ENCODE data around the gene KRT35.

The KRT35 gene

GRCh38 chr17:41521574-41522261, 40.8 kb upstream of the KRT35 start:
- Histone ChIP-seq H3K36me3 (ENCODE audit: insufficient read depth, low read length) (no peaks in the 10 kb centered on the region), H4K20me1 (ENCODE audit: insufficient read depth, low read length) (peaks cover 2% of the 10 kb centered on the region), H3K27me3 (ENCODE audit: insufficient read depth, low read length, poor library complexity) (peaks cover 12% of the 10 kb centered on the region), H2AFZ (ENCODE audit: low read depth, low read length) (no peak overlapping the region), H3K27ac (ENCODE audit: low read length) (no peak overlapping the region), H3K4me2 (ENCODE audit: insufficient read depth, low read length) (no peak overlapping the region), H3K9me3 (ENCODE audit: insufficient read depth, low read length, severe bottlenecking) (no peaks in the 10 kb centered on the region), H3K4me1 (ENCODE audit: insufficient read depth, low read length) (no peaks in the 10 kb centered on the region), H3K9ac (ENCODE audit: low read depth, low read length) (no peak overlapping the region), H3K4me3 (ENCODE audit: low read depth in 1 of 2, low read length in 2 of 2) (no peak overlapping the region), H3K79me2 (ENCODE audit: insufficient read depth, low read length) (no peaks in the 10 kb centered on the region)
- no peak for ATAC-seq (ENCODE audit: insufficient read depth, low read depth)
- no peak for DNase-seq
- TF ChIP-seq CTCF (IDR thresholded peaks at IDR 0.05; ENCODE audit: borderline replicate concordance, extremely low read depth, low read length, poor library complexity, severe bottlenecking) (no peak), EZH2 (IDR thresholded peaks at IDR 0.05; ENCODE audit: borderline replicate concordance, low read depth, low read length, severe bottlenecking) (no peak)

- no peak for TF ChIP-seq CTCF (IDR thresholded peaks at IDR 0.05; ENCODE audit: borderline replicate concordance, extremely low read depth, low read length, poor library complexity, severe bottlenecking)
- H3K27me3 ChIP-seq (ENCODE audit: insufficient read depth, low read length, poor library complexity): peaks cover 12% of the 10 kb centered on the region
- peaks cover 2% of the 10 kb centered on the region for H4K20me1 ChIP-seq (ENCODE audit: insufficient read depth, low read length)
- no peak for DNase-seq
- H3K4me2 ChIP-seq (ENCODE audit: insufficient read depth, low read length): no peak overlapping the region
- no peaks in the 10 kb centered on the region for H3K9me3 ChIP-seq (ENCODE audit: insufficient read depth, low read length, severe bottlenecking)
- H3K27ac ChIP-seq (ENCODE audit: low read length): no peak overlapping the region
- ATAC-seq (ENCODE audit: insufficient read depth, low read depth): no peak
- H3K4me3 ChIP-seq (ENCODE audit: low read depth in 1 of 2, low read length in 2 of 2): no peak overlapping the region
- H2AFZ ChIP-seq (ENCODE audit: low read depth, low read length): no peak overlapping the region
- no peaks in the 10 kb centered on the region for H3K36me3 ChIP-seq (ENCODE audit: insufficient read depth, low read length)
- H3K79me2 ChIP-seq (ENCODE audit: insufficient read depth, low read length): no peaks in the 10 kb centered on the region
- H3K9ac ChIP-seq (ENCODE audit: low read depth, low read length): no peak overlapping the region
- no peaks in the 10 kb centered on the region for H3K4me1 ChIP-seq (ENCODE audit: insufficient read depth, low read length)
These were observed 40.0 kb upstream of the KRT35 start for GRCh38 chr17:41520821-41521521.

GRCh38 chr17:41519501-41520224, 38.7 kb upstream of the KRT35 start:
- ATAC-seq (ENCODE audit: insufficient read depth, low read depth) (no peak), DNase-seq (no peak)
- Histone ChIP-seq H2AFZ (ENCODE audit: low read depth, low read length) (no peak overlapping the region), H3K4me2 (ENCODE audit: insufficient read depth, low read length) (no peak overlapping the region), H3K4me3 (ENCODE audit: low read depth in 1 of 2, low read length in 2 of 2) (no peak overlapping the region), H3K36me3 (ENCODE audit: insufficient read depth, low read length) (no peaks in the 10 kb centered on the region), H3K4me1 (ENCODE audit: insufficient read depth, low read length) (no peaks in the 10 kb centered on the region), H3K79me2 (ENCODE audit: insufficient read depth, low read length) (no peaks in the 10 kb centered on the region), H3K9ac (ENCODE audit: low read depth, low read length) (no peak overlapping the region), H3K27me3 (ENCODE audit: insufficient read depth, low read length, poor library complexity) (peaks cover 12% of the 10 kb centered on the region), H3K9me3 (ENCODE audit: insufficient read depth, low read length, severe bottlenecking) (no peaks in the 10 kb centered on the region), H3K27ac (ENCODE audit: low read length) (no peak overlapping the region), H4K20me1 (ENCODE audit: insufficient read depth, low read length) (peaks cover 2% of the 10 kb centered on the region)
- TF ChIP-seq EZH2 (IDR thresholded peaks at IDR 0.05; ENCODE audit: borderline replicate concordance, low read depth, low read length, severe bottlenecking): no peak
- no peak for TF ChIP-seq CTCF (IDR thresholded peaks at IDR 0.05; ENCODE audit: borderline replicate concordance, extremely low read depth, low read length, poor library complexity, severe bottlenecking)

Data from DND-41 (cell line).